Caco-2 (cell line): ENCODE data around the gene AKAP8L. TPM values are rescaled to one million over a fixed set of nuclear protein-coding genes. Genes with fewer than 3 reads are reported as not detected.

Source experiments
- BruUV-seq: library from RNA; stranded (reverse); fragments of 400-500 nt; replicated peaks from 2 replicates; lab custom pipeline; 2021; lab: Mats Ljungman, UMichigan
- CTCF ChIA-PET: fragments of 300-600 bp; sonication (Branson Sonifier 250); formaldehyde crosslinking; loops from one replicate; lab custom pipeline; 2022; ENCODE audit warnings: antibody characterized with exemption; lab: Charles Lee
- POLR2A ChIA-PET: fragments of 300-600 bp; sonication (Branson Sonifier 250); formaldehyde crosslinking; loops from one replicate; lab custom pipeline; 2022; ENCODE audit warnings: antibody characterized with exemption; lab: Charles Lee
- DNase-seq, 2 experiments: peaks; one replicate each; pipeline versions ENCODE4 v3.0.0 to v3.0.0-alpha.2; 2020 to 2022
- H3K27me3 ChIP-seq: replicated peaks from 2 replicates; pipeline ENCODE4 v1.6.0; 2011; ENCODE audit warnings: low read length; ENCODE audit not compliant: control insufficient read depth, insufficient read depth
- H3K36me3 ChIP-seq: 2 replicates; pipeline ENCODE4 v1.5.1; 2011; ENCODE audit warnings: low read length; ENCODE audit not compliant: control insufficient read depth, insufficient read depth
- H3K4me1 ChIP-seq: fragments of 250-450 bp; sonication (Bioruptor Pico); 2 replicates; pipeline ENCODE4 v1.5.1; 2020; ENCODE audit warnings: mild to moderate bottlenecking
- H3K4me3 ChIP-seq: 2 replicates; pipeline ENCODE4 v1.5.1; 2011; ENCODE audit warnings: low read depth, mild to moderate bottlenecking, control low read depth, low read length
- H3K9me3 ChIP-seq: fragments of 250-450 bp; sonication (Bioruptor Pico); 2 replicates; pipeline ENCODE4 v1.5.1; 2020; ENCODE audit warnings: mild to moderate bottlenecking, moderate library complexity
- H3K27ac Mint-ChIP-seq: one replicate; pipeline ENCODE4 v1.8.0; 2022; ENCODE audit warnings: mixed read lengths; ENCODE audit not compliant: unreplicated experiment
- H3K27me3 Mint-ChIP-seq: one replicate; pipeline ENCODE4 v1.8.0; 2022; ENCODE audit warnings: mixed read lengths; ENCODE audit not compliant: insufficient read depth, unreplicated experiment
- H3K36me3 Mint-ChIP-seq: one replicate; pipeline ENCODE4 v1.8.0; 2022; ENCODE audit warnings: mild to moderate bottlenecking, mixed read lengths; ENCODE audit not compliant: insufficient read depth, unreplicated experiment
- H3K4me1 Mint-ChIP-seq: one replicate; pipeline ENCODE4 v1.8.0; 2022; ENCODE audit warnings: low read depth, mixed read lengths; ENCODE audit not compliant: unreplicated experiment
- H3K4me3 Mint-ChIP-seq: one replicate; pipeline ENCODE4 v1.8.0; 2022; ENCODE audit warnings: mild to moderate bottlenecking, moderate library complexity, mixed read lengths; ENCODE audit not compliant: unreplicated experiment
- H3K9me3 Mint-ChIP-seq: one replicate; pipeline ENCODE4 v1.8.0; 2022; ENCODE audit warnings: mixed read lengths; ENCODE audit not compliant: unreplicated experiment
- intact Hi-C: fragments of 100-400 bp; cut with micrococcal nuclease; formaldehyde crosslinking; loops from one replicate; pipeline ENCODE4 v1.10.0; 2022; ENCODE audit not compliant: unreplicated experiment
- microRNA-seq: library from miRNA; unstranded; fragments of <30 nt; microRNA quantifications from one replicate; pipeline ENCODE4 v1.2.0, GENCODE V29; 2022
- total RNA-seq: library from RNA; stranded (reverse); gene quantifications from 2 replicates; pipeline ENCODE4 v1.2.3, GENCODE V29; 2022
- TF ChIP-seq, protein P1 (sequence below), 2 experiments: fragments of 200-600 bp in 1 of 2; IDR thresholded peaks; 1 replicate in 1 of 2; 2 replicates in 1 of 2; pipeline versions ENCODE4 v1.5.1 to v1.8.0; 2011 to 2022; ENCODE audit warnings: antibody characterized with exemption in 1 of 2, control low read depth in 1 of 2, inconsistent platforms in 1 of 2, low read depth in 1 of 2, low read length in 1 of 2, mild to moderate bottlenecking in 1 of 2, moderate library complexity in 1 of 2; ENCODE audit not compliant: insufficient read depth in 1 of 2, severe bottlenecking in 1 of 2, unreplicated experiment in 1 of 2

Gene AKAP8L
- total RNA-seq, 1 experiment from 2014 or later = 112 TPM

DNA sequence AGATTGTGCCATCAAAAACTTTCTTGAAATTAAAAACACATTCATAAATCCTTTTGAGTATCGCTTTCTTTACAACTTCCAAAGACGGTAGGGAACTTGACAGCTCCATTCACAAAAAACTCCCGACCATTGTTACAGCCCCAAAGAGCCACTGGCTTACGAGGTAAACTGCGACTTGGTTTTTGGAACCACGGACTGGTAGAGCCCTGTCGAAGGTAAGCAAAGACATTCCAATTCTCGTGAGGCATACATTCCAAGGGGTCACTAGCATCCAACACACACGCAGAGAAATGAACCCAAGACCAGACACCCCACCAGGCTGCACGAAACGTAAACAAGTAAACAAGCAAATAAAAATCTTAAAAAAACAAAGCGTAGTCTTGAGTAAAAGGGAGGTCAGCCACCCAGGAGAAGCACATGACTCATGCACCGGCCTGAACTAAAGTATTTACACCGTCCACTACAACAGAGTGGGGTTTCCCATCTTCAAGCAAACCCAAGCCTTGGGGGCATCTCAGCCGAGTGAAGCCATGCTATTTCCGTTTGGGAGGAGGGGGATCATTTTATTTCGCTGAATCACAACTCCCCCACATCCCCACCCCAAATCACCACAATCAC is 87.9 kb downstream of the AKAP8L start:
- Mint-ChIP-seq H3K4me1 (peaks cover 26% of the 10 kb centered on the region), H3K4me3 (peak overlapping the region; percentile 78), H3K27me3 (no peaks in the 10 kb centered on the region), H3K36me3 (peaks cover 40% of the 10 kb centered on the region), H3K27ac (peak overlapping the region; percentile 70), H3K9me3 (no peaks in the 10 kb centered on the region)
- Histone ChIP-seq H3K4me3 (peak overlapping the region; percentile 100), H3K9me3 (peaks cover 2% of the 10 kb centered on the region; the same call in 1 of the 2 replicates), H3K4me1 (peaks cover 35% of the 10 kb centered on the region), H3K27me3 (no peaks in the 10 kb centered on the region), H3K36me3 (no peaks in the 10 kb centered on the region)
- CTCF ChIA-PET = no interaction called here
- intact Hi-C loops = loop anchor here (2.0 to 5.0 kb wide), 3 partner anchors 34 to 49 kb away; partner anchors contain the start of gene AKAP8
- no peak for DNase-seq
- BruUV-seq = TSS peak; percentile 30
- POLR2A ChIA-PET = no interaction called here
- TF ChIP-seq, protein P1, sequence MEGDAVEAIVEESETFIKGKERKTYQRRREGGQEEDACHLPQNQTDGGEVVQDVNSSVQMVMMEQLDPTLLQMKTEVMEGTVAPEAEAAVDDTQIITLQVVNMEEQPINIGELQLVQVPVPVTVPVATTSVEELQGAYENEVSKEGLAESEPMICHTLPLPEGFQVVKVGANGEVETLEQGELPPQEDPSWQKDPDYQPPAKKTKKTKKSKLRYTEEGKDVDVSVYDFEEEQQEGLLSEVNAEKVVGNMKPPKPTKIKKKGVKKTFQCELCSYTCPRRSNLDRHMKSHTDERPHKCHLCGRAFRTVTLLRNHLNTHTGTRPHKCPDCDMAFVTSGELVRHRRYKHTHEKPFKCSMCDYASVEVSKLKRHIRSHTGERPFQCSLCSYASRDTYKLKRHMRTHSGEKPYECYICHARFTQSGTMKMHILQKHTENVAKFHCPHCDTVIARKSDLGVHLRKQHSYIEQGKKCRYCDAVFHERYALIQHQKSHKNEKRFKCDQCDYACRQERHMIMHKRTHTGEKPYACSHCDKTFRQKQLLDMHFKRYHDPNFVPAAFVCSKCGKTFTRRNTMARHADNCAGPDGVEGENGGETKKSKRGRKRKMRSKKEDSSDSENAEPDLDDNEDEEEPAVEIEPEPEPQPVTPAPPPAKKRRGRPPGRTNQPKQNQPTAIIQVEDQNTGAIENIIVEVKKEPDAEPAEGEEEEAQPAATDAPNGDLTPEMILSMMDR (IDR thresholded peaks at IDR 0.05; ENCODE audit: insufficient read depth in 1 of 2, low read depth in 1 of 2, low read length in 1 of 2, severe bottlenecking in 1 of 2, unreplicated experiment in 1 of 2) = no peak

Small RNA genes lying within 50 kb of the gene (microRNA-seq; reads per million reads assigned to microRNA genes)
- not detected for gene MIR1470

Other genes starting within 250 kb of the AKAP8L start
- gene NOTCH3, start 218.0 kb downstream of the AKAP8L start, total RNA-seq = 53.5 and 60.6 TPM in 2 replicates
- gene EPHX3, start 186.5 kb downstream of the AKAP8L start, total RNA-seq = 0.97 and 1.2 TPM in 2 replicates
- 154 and 170 TPM in 2 replicates for gene BRD4, start 86.4 kb downstream of the AKAP8L start, total RNA-seq
- 53.5 and 53.7 TPM in 2 replicates for gene AKAP8, start 39.2 kb downstream of the AKAP8L start, total RNA-seq
- gene WIZ, start 31.0 kb upstream of the AKAP8L start, total RNA-seq = 37.5 and 38.6 TPM in 2 replicates
- not detected in 2 replicates for gene RASAL3, start 45.6 kb upstream of the AKAP8L start, total RNA-seq
- gene PGLYRP2, start 60.5 kb upstream of the AKAP8L start, total RNA-seq = not detected in 2 replicates
- not detected in 2 replicates for gene CYP4F22, start 89.5 kb upstream of the AKAP8L start, total RNA-seq
- not detected in 2 replicates for gene CYP4F8, start 196.2 kb upstream of the AKAP8L start, total RNA-seq
- 0.65 and 0.93 TPM in 2 replicates for gene CYP4F3, start 221.9 kb upstream of the AKAP8L start, total RNA-seq